Trophoblast cell (in vitro differentiated cells and primary cell): ENCODE measurements around the gene MRPL52.
A peak's percentile ranks its signal among the peaks of the same experiment; 100 is the strongest.

Source experiments
- DNase-seq, 2 donors: peaks; one replicate each; pipeline ENCODE4 v3.0.0-alpha.2; 2016
- H2AFZ ChIP-seq: 2 replicates; pipeline ENCODE4 v1.6.1; 2013; ENCODE audit warnings: low read length, moderate library complexity, mild to moderate bottlenecking; ENCODE audit not compliant: insufficient read depth, poor library complexity
- H2AK5ac ChIP-seq: 2 replicates; pipeline ENCODE4 v1.6.1; 2013; ENCODE audit warnings: mild to moderate bottlenecking, low read length
- H2BK120ac ChIP-seq: 2 replicates; pipeline ENCODE4 v1.6.1; 2013; ENCODE audit warnings: low read length, mild to moderate bottlenecking, moderate library complexity; ENCODE audit not compliant: insufficient read depth, poor library complexity
- H2BK12ac ChIP-seq: 2 replicates; pipeline ENCODE4 v1.6.1; 2013; ENCODE audit warnings: mild to moderate bottlenecking, low read length, moderate library complexity
- H2BK5ac ChIP-seq: 2 replicates; pipeline ENCODE4 v1.6.1; 2013; ENCODE audit warnings: low read length, low read depth, moderate library complexity, mild to moderate bottlenecking; ENCODE audit not compliant: poor library complexity
- H3K14ac ChIP-seq: 2 replicates; pipeline ENCODE4 v1.6.1; 2013; ENCODE audit warnings: mild to moderate bottlenecking, low read length
- H3K18ac ChIP-seq: 2 replicates; pipeline ENCODE4 v1.6.1; 2013; ENCODE audit warnings: mild to moderate bottlenecking, low read length
- H3K23ac ChIP-seq: 2 replicates; pipeline ENCODE4 v1.6.1; 2013; ENCODE audit warnings: low read length
- H3K27ac ChIP-seq: 2 replicates; pipeline ENCODE4 v1.5.1; 2013; ENCODE audit warnings: low read depth, mild to moderate bottlenecking, inconsistent platforms, low read length, moderate library complexity
- H3K27me3 ChIP-seq: 2 replicates; pipeline ENCODE4 v1.6.1; 2013; ENCODE audit warnings: inconsistent platforms, mild to moderate bottlenecking, low read length, moderate library complexity; ENCODE audit not compliant: insufficient read depth
- H3K36me3 ChIP-seq, 2 experiments: 1 replicate in 1 of 2; 2 replicates in 1 of 2; pipeline ENCODE4 v1.6.1; 2013; ENCODE audit warnings: low read length in 2 of 2, mild to moderate bottlenecking in 2 of 2, moderate library complexity in 1 of 2; ENCODE audit not compliant: insufficient read depth in 2 of 2, control insufficient read depth in 1 of 2
- H3K4ac ChIP-seq: 2 replicates; pipeline ENCODE4 v1.6.1; 2013; ENCODE audit warnings: low read depth, mild to moderate bottlenecking, low read length, moderate library complexity
- H3K4me1 ChIP-seq, 2 experiments: 1 replicate in 1 of 2; 2 replicates in 1 of 2; pipeline ENCODE4 v1.6.1; 2013; ENCODE audit warnings: low read length in 2 of 2, mild to moderate bottlenecking in 2 of 2, moderate library complexity in 1 of 2; ENCODE audit not compliant: insufficient read depth in 2 of 2, control insufficient read depth in 1 of 2
- H3K4me2 ChIP-seq: 2 replicates; pipeline ENCODE4 v1.6.1; 2013; ENCODE audit warnings: inconsistent platforms, mild to moderate bottlenecking, low read length, moderate library complexity
- H3K4me3 ChIP-seq: 2 replicates; pipeline ENCODE4 v1.5.1; 2013; ENCODE audit warnings: mild to moderate bottlenecking, low read depth, low read length, inconsistent platforms
- H3K79me1 ChIP-seq: one replicate; pipeline ENCODE4 v1.6.1; 2013; ENCODE audit warnings: low read length
- H3K79me2 ChIP-seq: 2 replicates; pipeline ENCODE4 v1.6.1; 2013; ENCODE audit warnings: low read length, mild to moderate bottlenecking; ENCODE audit not compliant: control insufficient read depth, insufficient read depth, poor library complexity
- H3K9ac ChIP-seq: 2 replicates; pipeline ENCODE4 v1.6.1; 2013; ENCODE audit warnings: mild to moderate bottlenecking, low read length
- H3K9me3 ChIP-seq: 2 replicates; pipeline ENCODE4 v1.6.1; 2013; ENCODE audit warnings: low read depth, mild to moderate bottlenecking, control low read depth, inconsistent platforms, low read length; ENCODE audit not compliant: insufficient read depth
- H4K12ac ChIP-seq: 2 replicates; pipeline ENCODE4 v1.6.1; 2013; ENCODE audit warnings: low read depth, mild to moderate bottlenecking, low read length, moderate library complexity
- H4K8ac ChIP-seq: 2 replicates; pipeline ENCODE4 v1.6.1; 2013; ENCODE audit warnings: low read depth, mild to moderate bottlenecking, low read length, moderate library complexity
- H4K91ac ChIP-seq: one replicate; pipeline ENCODE4 v1.6.1; 2013; ENCODE audit warnings: low read depth, mild to moderate bottlenecking, low read length, moderate library complexity
- WGBS: extraction: QIAGEN DNeasy Blood & Tissue Kit; methylation state at CpG from one replicate; pipeline ENCODE4 v1.1.7; 2013; ENCODE audit warnings: missing lambda C conversion rate; ENCODE audit not compliant: insufficient read length, insufficient coverage; ENCODE audit errors: extremely low coverage; 5-methylcytosine and 5-hydroxymethylcytosine counted together

MRPL52 gene

DNA sequence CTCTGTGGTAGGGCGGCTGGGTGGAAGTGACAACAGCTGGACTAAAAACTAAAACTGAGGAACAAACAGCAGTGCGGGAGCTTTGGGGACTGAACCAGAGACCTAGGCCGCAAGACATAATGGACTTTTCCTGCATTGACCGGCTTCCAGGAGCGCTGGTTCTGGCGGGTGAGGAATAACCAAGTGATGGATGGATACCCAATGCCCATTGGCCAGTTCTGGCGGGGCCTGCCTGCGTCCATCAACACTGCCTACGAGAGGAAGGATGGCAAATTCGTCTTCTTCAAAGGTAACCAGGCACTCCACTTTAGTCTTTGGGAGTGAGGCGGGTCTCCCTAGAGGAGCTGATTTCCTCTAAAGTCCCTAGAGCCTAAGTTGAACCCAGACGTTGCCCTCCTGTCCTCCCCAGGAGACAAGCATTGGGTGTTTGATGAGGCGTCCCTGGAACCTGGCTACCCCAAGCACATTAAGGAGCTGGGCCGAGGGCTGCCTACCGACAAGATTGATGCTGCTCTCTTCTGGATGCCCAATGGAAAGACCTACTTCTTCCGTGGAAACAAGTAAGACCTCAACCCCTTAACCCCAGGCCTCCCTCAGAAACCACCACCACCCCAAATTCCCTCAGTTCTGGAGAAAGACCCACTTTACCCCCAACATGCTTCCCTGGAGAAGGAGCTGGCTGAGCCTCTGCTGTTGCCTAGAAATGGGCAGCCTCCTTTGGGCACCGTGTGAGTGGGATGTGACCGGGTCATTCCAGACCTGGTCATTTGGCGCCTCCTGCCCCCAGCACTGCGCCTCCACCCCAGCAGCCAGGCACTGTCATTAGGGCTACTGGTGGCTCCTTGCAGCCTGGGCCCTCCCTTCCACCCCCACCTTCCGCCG lies 14.8 kb downstream of the MRPL52 start:
- Histone ChIP-seq H3K79me1 (peaks cover 11% of the 10 kb centered on the region), H4K8ac (no peak overlapping the region), H3K79me2 (peaks cover 2% of the 10 kb centered on the region), H3K27me3 (no peaks in the 10 kb centered on the region), H3K9ac (no peak overlapping the region), H4K91ac (no peak overlapping the region), H2BK12ac (no peak overlapping the region), H4K12ac (no peak overlapping the region), H3K4me2 (no peak overlapping the region), H3K4me3 (no peak overlapping the region), H2BK5ac (no peak overlapping the region), H3K9me3 (peaks cover 3% of the 10 kb centered on the region), H3K4me1 (peaks cover 27 to 29% of the 10 kb centered on the region in 2 experiments), H2BK120ac (no peak overlapping the region), H2AK5ac (no peak overlapping the region), H3K14ac (no peak overlapping the region), H2AFZ (no peak overlapping the region), H3K18ac (no peak overlapping the region), H3K27ac (no peak overlapping the region), H3K36me3 (peaks cover 68 to 72% of the 10 kb centered on the region in 2 experiments), H3K23ac (no peak overlapping the region), H3K4ac (no peak overlapping the region)
- DNase-seq: no peak
- no CpG with 5 or more reads among the region's 22 CpGs for WGBS

- H4K12ac ChIP-seq: no peak overlapping the region
- H3K36me3 ChIP-seq: peaks cover 65 to 69% of the 10 kb centered on the region in 2 experiments
- no peak overlapping the region for H3K27ac ChIP-seq
- no peak overlapping the region for H3K23ac ChIP-seq
- H4K91ac ChIP-seq: no peak overlapping the region
- peaks cover 11% of the 10 kb centered on the region for H3K79me1 ChIP-seq
- peaks cover 3% of the 10 kb centered on the region for H3K9me3 ChIP-seq
- H3K79me2 ChIP-seq: no peaks in the 10 kb centered on the region
- H2AK5ac ChIP-seq: no peak overlapping the region
- H3K4me2 ChIP-seq: no peak overlapping the region
- H2BK5ac ChIP-seq: no peak overlapping the region
- H3K4ac ChIP-seq: no peak overlapping the region
- H2BK120ac ChIP-seq: no peak overlapping the region
- H3K4me3 ChIP-seq: no peak overlapping the region
- no peak overlapping the region for H4K8ac ChIP-seq
- H3K9ac ChIP-seq: no peak overlapping the region
- DNase-seq: no peak
- H2AFZ ChIP-seq: no peak overlapping the region
- peaks cover 25 to 29% of the 10 kb centered on the region in 2 experiments for H3K4me1 ChIP-seq
- no peaks in the 10 kb centered on the region for H3K27me3 ChIP-seq
- no peak overlapping the region for H2BK12ac ChIP-seq
- H3K18ac ChIP-seq: no peak overlapping the region
- 100% methylated on average over 1 of the region's 9 CpGs for WGBS
- no peak overlapping the region for H3K14ac ChIP-seq
These were observed 15.4 kb downstream of the MRPL52 start for GRCh38 chr14:22845103-22845394.

DNA sequence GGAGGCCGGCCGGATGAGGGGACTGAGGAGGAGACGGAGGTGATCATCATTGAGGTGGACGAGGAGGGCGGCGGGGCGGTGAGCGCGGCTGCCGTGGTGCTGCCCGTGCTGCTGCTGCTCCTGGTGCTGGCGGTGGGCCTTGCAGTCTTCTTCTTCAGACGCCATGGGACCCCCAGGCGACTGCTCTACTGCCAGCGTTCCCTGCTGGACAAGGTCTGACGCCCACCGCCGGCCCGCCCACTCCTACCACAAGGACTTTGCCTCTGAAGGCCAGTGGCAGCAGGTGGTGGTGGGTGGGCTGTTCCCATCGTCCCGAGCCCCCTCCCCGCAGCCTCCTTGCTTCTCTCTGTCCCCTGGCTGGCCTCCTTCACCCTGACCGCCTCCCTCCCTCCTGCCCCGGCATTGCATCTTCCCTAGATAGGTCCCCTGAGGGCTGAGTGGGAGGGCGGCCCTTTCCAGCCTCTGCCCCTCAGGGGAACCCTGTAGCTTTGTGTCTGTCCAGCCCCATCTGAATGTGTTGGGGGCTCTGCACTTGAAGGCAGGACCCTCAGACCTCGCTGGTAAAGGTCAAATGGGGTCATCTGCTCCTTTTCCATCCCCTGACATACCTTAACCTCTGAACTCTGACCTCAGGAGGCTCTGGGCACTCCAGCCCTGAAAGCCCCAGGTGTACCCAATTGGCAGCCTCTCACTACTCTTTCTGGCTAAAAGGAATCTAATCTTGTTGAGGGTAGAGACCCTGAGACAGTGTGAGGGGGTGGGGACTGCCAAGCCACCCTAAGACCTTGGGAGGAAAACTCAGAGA lies 16.3 kb downstream of the MRPL52 start:
- WGBS: no CpG with 5 or more reads among the region's 26 CpGs
- H3K9ac ChIP-seq: no peak overlapping the region
- H3K4me3 ChIP-seq: no peak overlapping the region
- no peak overlapping the region for H2BK120ac ChIP-seq
- H4K8ac ChIP-seq: no peak overlapping the region
- H3K36me3 ChIP-seq: peaks cover 61 to 64% of the 10 kb centered on the region in 2 experiments
- no peaks in the 10 kb centered on the region for H3K79me2 ChIP-seq
- H3K79me1 ChIP-seq: peaks cover 8% of the 10 kb centered on the region
- no peak overlapping the region for H4K12ac ChIP-seq
- peak overlapping the region; percentile 18 for H3K27ac ChIP-seq
- no peak overlapping the region for H4K91ac ChIP-seq
- no peak overlapping the region for H2AFZ ChIP-seq
- no peak overlapping the region for H3K4me2 ChIP-seq
- H3K14ac ChIP-seq: no peak overlapping the region
- H3K4me1 ChIP-seq: peaks cover 27 to 35% of the 10 kb centered on the region in 2 experiments
- H3K23ac ChIP-seq: no peak overlapping the region
- H3K9me3 ChIP-seq: peaks cover 3% of the 10 kb centered on the region
- no peak overlapping the region for H2AK5ac ChIP-seq
- DNase-seq: no peak
- no peaks in the 10 kb centered on the region for H3K27me3 ChIP-seq
- H3K4ac ChIP-seq: no peak overlapping the region
- no peak overlapping the region for H3K18ac ChIP-seq
- no peak overlapping the region for H2BK12ac ChIP-seq
- H2BK5ac ChIP-seq: no peak overlapping the region

GRCh38 chr14:22846811-22847307 lies 17.2 kb downstream of the MRPL52 start:
- H3K4me1 ChIP-seq: peaks cover 30 to 38% of the 10 kb centered on the region in 2 experiments
- H2BK5ac ChIP-seq: peak overlapping the region; percentile 2
- H3K9ac ChIP-seq: no peak overlapping the region
- no peak overlapping the region for H3K4me3 ChIP-seq
- H2AFZ ChIP-seq: no peak overlapping the region
- no peak overlapping the region for H2AK5ac ChIP-seq
- H3K14ac ChIP-seq: peak overlapping the region; percentile 10
- no peak overlapping the region for H3K4ac ChIP-seq
- H4K91ac ChIP-seq: peak overlapping the region; percentile 16
- peak overlapping the region; percentile 18 for H3K27ac ChIP-seq
- peak overlapping the region; percentile 15 for H4K8ac ChIP-seq
- H3K27me3 ChIP-seq: no peaks in the 10 kb centered on the region
- H3K18ac ChIP-seq: peak overlapping the region; percentile 1
- H3K36me3 ChIP-seq: peaks cover 52 to 55% of the 10 kb centered on the region in 2 experiments
- H4K12ac ChIP-seq: no peak overlapping the region
- peaks cover 5% of the 10 kb centered on the region for H3K79me1 ChIP-seq
- no peak overlapping the region for H2BK12ac ChIP-seq
- no peak for DNase-seq
- no peak overlapping the region for H3K4me2 ChIP-seq
- H3K9me3 ChIP-seq: no peaks in the 10 kb centered on the region
- H3K79me2 ChIP-seq: no peaks in the 10 kb centered on the region
- no peak overlapping the region for H2BK120ac ChIP-seq
- H3K23ac ChIP-seq: no peak overlapping the region
- no CpG with 5 or more reads among the region's 11 CpGs for WGBS
